GM13977 (cell line): ENCODE measurements around the gene CCDC187.
"Not testable (repeated sequence)": the region's sequence is repeated elsewhere in the genome, so short reads cannot be mapped to it uniquely, and the experiment has no call there.

Source experiments
- DNase-seq: peaks from one replicate; pipeline ENCODE4 v3.0.0; 2012; ENCODE audit warnings: low spot score
- CTCF ChIP-seq: IDR thresholded peaks from 2 replicates; pipeline ENCODE4 v1.5.1; 2012; ENCODE audit warnings: mild to moderate bottlenecking, control low read depth; ENCODE audit not compliant: insufficient read depth; ENCODE audit errors: extremely low read depth, missing control alignments
- in situ Hi-C: fragments of 300-500 bp; cut with MboI; formaldehyde crosslinking; loops from one replicate; pipeline ENCODE4 v1.12.0; 2022; ENCODE audit warnings: low sequenced_read_pairs, low pct_unique_long_range_greater_than_20kb, mixed read lengths, inconsistent platforms; ENCODE audit not compliant: unreplicated experiment

Gene CCDC187

GRCh38 chr9:136241542-136241941, 62.4 kb downstream of the CCDC187 start:
- in situ Hi-C loops: no loop called here
- no peak for TF ChIP-seq CTCF
- DNase-seq: no peak

GRCh38 chr9:136240941-136241340, 63.0 kb downstream of the CCDC187 start:
- no peak for TF ChIP-seq CTCF
- DNase-seq: no peak
- in situ Hi-C loops: no loop called here

GRCh38 chr9:136239983-136240330, 63.9 kb downstream of the CCDC187 start:
- in situ Hi-C loops: no loop called here
- DNase-seq: no peak
- TF ChIP-seq CTCF: no peak

- in situ Hi-C loops: no loop called here
- no peak for DNase-seq
- TF ChIP-seq CTCF: no peak
Observed at GRCh38 chr9:136239135-136239982, 64.5 kb downstream of the CCDC187 start.

- in situ Hi-C loops: no loop called here
- no peak for DNase-seq
- TF ChIP-seq CTCF: no peak
Observed at GRCh38 chr9:136238342-136238732, 65.6 kb downstream of the CCDC187 start.

GRCh38 chr9:136237486-136238341, 66.2 kb downstream of the CCDC187 start:
- TF ChIP-seq CTCF: no peak
- no peak for DNase-seq
- in situ Hi-C loops: no loop called here

GRCh38 chr9:136236471-136237410, 67.2 kb downstream of the CCDC187 start:
- DNase-seq, in situ Hi-C loops: not testable (repeated sequence)
